ENCODE data around the gene CZIB. TPM values are rescaled to one million over a fixed set of nuclear protein-coding genes. Genes with fewer than 3 reads are reported as not detected.
"Not testable (repeated sequence)": the region's sequence is repeated elsewhere in the genome, so short reads cannot be mapped to it uniquely, and the experiment has no call there.

The CZIB gene
- total RNA-seq, 1 donor from 2014 or later = 58.2 TPM

GRCh38 chr1:53238197-53239155 is 18.0 kb upstream of the CZIB start, which contains the start of gene MAGOH:
TSS of gene MAGOH (minus strand) at chr1:53238518. CDS start at chr1:53238448, 70 bp downstream.
- peak; percentile 95 for DNase-seq (ENCODE audit: low spot score)

DNA sequence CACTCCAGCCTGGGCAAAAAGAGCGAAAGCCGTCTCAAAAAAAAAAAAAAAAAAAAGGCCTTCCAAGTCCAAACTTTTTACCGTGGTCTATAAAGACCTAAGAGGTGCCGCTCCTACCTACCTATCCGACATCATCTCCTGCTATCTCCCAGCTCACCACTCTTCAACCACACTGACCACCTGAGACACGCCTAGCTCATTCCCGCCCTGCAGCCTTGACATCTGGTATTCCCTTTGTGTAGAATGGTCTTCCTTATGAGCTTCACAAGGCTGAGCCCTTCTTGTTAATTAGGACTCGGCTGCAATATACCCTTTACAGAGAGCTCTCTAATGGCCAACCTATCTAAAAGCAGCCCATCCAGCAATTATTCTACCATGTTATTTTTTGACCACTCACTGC is 17.2 kb upstream of the CZIB start:
- no peak for DNase-seq (ENCODE audit: low spot score)

- no peak for DNase-seq (ENCODE audit: low spot score)
These were observed 490 bp upstream of the CZIB start for GRCh38 chr1:53220962-53221286.

- DNase-seq (ENCODE audit: low spot score) = no peak
These were observed 723 bp downstream of the CZIB start for GRCh38 chr1:53219711-53220110.

DNA sequence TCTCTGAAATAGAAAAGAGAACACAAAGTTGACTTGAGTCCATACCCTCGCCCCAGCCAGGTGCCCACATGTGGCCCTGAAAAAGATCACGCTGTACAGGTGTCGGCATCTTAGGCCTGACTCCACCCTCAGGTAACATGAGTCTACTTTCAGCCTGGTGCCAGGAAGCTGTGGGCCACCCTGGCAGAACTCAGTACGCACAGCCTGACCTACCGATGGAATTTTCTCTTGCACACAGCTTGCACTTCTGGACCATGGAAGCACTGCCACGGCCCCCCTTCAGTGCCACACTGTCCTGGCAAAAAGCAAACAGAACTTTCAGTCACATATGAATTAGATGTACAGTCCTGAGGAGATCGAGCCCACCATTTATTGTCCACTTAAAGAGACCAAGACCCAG is 2.2 kb downstream of the CZIB start:
- DNase-seq (ENCODE audit: low spot score) = no peak

- no peak for DNase-seq (ENCODE audit: low spot score)
These were observed 6.0 kb downstream of the CZIB start for GRCh38 chr1:53214376-53214940.

- no peak for DNase-seq (ENCODE audit: low spot score)
These were observed 9.5 kb downstream of the CZIB start for GRCh38 chr1:53210954-53211353.

DNA sequence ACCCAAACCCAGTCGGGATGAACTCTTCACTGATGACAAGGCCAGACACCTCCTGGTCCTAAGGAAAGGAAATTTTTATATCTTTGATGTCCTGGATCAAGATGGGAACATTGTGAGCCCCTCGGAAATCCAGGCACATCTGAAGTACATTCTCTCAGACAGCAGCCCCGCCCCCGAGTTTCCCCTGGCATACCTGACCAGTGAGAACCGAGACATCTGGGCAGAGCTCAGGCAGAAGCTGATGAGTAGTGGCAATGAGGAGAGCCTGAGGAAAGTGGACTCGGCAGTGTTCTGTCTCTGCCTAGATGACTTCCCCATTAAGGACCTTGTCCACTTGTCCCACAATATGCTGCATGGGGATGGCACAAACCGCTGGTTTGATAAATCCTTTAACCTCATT is 10.1 kb downstream of the CZIB start:
- no peak for DNase-seq (ENCODE audit: low spot score)

DNA sequence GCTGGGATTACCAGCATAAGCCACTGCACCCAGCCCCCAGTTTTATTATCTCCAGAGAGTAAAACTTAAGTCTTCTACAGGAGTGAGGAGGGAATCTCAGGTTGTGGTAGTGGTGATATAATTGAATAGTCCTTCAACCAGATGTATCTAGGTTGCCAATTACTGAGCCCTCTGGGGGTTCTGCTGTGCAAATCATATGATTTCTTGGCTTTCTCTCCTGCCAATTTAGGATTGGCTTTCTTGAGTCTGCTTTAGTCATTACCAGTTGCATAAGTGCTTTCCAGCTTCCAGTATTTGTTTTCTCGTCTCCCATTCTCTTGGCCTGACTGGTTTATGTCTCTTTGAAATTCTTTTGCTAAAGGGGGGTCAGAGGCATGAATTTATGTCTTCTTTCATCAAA is 12.7 kb downstream of the CZIB start:
- DNase-seq (ENCODE audit: low spot score) = no peak

- DNase-seq (ENCODE audit: low spot score) = no peak
These were observed 13.6 kb downstream of the CZIB start for GRCh38 chr1:53206735-53207379.

DNA sequence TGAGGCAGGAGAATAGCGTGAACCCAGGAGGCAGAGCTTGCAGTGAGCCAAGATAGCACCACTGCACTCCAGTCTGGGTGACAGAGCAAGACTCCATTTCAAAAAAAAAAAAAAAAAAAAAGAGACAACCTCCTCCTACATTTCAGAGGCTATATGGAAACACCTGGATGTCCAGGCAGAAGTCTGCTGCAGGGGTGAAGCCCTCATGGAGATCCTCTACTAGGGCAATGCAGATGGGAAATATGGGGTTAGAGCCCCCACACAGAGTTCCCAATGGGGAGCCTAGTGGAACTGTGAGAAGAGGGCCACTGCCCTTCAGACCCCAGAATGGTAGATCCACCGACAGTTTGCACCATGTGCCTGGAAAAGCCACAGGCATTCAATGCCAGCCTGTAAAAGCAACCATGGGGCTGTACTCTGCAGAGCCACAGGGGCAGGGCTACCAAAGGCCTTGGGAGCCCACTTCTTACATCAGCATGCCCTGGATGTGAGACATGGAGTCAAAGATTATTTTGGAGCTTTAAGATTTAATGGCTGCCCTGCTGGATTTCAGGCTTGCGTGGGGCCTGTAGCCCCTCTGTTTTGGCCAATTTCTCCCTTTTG is 14.2 kb downstream of the CZIB start:
- DNase-seq (ENCODE audit: low spot score) = not testable (repeated sequence)

DNA sequence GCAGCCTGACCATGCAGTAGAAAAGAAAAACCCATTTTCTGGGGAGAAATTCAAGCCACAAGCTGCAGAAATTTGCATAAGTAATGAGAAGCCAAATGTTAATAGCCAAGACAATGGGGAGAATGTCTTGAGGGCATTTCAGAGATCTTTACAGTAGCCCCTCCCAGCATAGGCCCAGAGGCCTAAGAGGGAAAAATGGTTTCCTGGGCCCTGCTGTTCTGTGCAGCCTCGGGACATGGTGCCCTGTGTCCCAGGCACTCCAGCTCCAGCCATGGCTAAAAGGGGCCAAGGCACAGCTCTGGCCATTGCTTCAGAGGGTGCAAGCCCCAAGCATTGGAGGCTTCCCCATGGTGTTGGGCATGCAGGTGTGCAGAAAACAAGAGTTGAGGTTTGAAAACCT is 14.9 kb downstream of the CZIB start:
- not testable (repeated sequence) for DNase-seq (ENCODE audit: low spot score)

DNA sequence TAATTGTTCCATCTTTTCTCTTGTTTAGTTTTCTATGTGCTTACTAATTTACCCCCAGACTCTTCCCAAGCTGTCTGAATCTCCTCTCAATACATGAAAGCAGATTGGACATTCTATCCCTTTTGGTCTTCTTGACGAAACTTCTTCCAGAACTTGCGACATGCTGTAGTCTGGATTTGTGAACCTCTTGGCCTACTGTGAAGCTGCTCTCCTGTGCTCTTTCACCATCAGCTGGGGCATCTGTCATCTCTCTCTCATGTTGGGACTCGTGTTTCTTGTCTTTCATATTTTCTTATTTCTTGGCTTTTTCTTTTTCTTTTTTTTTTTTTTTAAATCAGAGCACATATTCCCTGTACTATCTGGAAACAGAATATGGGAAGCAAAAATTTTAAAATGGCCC is 17.0 kb downstream of the CZIB start:
- no peak for DNase-seq (ENCODE audit: low spot score)

- DNase-seq (ENCODE audit: low spot score) = no peak
These were observed 22.2 kb downstream of the CZIB start for GRCh38 chr1:53198241-53198651.

DNA sequence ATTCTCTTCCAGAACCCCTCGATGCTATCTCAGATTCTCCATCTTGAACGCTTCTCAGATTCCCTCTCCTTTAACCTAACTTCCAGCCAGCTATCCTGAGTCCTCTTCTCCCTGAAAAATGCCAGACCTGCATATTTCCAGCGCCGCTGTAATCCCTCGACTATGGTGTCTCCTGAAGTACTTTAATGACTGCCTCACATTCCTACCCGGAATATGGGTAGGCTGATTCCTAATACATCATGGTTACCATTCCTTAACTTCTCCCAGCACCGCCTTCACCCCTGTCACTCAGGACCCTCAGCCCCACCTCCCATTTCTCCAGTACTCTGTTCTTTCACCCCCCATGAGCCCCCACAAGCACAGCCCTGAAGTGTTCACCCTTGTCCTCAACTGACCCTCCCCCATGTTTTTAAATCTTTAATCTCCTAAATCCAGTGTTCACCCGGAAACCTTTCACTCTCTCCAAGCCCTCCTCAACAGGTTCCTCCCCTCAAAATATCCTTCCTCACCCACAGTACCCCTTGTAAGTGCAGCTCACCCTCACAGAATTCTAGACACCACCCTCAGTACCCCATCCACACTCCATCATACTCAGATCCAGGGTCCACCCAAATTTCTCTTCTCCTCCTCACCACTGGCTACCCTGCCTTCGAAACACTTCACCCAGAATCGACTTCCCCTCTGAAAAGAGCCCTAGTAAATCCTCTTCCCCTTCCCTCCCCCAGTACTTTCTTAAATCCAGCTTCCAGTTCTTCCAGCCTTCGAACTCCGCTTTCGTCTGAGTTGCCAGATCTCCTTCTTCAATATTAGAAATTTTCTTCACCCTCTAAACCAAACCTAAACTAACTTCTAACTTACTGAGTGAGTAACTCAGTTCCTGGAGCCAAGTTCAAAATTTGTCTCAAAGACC is 22.9 kb downstream of the CZIB start:
- DNase-seq (ENCODE audit: low spot score) = no peak

DNA sequence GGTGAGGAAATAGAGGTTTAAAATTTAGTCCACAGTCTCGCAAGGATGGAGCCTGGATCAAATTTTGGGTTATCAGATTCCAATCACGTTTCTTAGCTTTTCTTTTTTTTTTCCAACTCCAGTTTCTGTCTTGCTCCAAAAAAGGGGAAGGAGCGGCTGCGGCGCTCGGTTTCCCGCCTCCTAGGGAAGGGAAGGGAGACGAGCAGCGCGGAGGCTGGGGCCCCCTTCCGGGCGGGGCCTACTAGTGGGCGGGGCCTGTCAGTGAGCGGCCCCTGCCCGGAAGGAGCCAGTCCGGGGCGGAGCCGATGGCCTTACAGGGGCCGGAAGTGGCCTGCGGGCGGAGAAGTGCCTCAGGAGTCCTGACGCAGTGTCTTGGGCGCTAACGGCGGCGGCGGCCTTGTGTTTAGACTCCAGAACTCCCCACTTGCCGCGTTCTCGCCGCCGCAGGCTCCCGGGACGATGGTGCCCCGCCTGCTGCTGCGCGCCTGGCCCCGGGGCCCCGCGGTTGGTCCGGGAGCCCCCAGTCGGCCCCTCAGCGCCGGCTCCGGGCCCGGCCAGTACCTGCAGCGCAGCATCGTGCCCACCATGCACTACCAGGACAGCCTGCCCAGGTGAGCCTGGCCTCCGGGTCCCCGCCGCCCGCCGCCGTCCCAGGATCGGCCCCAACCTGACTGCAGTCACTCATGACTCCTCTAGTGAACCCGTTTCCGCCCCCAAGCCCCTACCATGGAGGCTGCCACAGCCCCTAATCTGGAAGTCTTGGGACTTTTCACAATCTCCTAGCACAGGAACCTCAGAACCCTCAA is 23.7 kb downstream of the CZIB start, which contains the start of gene CPT2:
Gene CPT2, plus strand, starts transcription at position 340 of the 806 bp plus-strand sequence. Its CDS starts 120 bp downstream, at position 460.
- DNase-seq (ENCODE audit: low spot score) = peak; percentile 94

- DNase-seq (ENCODE audit: low spot score) = no peak
These were observed 24.4 kb downstream of the CZIB start for GRCh38 chr1:53196017-53196484.

DNA sequence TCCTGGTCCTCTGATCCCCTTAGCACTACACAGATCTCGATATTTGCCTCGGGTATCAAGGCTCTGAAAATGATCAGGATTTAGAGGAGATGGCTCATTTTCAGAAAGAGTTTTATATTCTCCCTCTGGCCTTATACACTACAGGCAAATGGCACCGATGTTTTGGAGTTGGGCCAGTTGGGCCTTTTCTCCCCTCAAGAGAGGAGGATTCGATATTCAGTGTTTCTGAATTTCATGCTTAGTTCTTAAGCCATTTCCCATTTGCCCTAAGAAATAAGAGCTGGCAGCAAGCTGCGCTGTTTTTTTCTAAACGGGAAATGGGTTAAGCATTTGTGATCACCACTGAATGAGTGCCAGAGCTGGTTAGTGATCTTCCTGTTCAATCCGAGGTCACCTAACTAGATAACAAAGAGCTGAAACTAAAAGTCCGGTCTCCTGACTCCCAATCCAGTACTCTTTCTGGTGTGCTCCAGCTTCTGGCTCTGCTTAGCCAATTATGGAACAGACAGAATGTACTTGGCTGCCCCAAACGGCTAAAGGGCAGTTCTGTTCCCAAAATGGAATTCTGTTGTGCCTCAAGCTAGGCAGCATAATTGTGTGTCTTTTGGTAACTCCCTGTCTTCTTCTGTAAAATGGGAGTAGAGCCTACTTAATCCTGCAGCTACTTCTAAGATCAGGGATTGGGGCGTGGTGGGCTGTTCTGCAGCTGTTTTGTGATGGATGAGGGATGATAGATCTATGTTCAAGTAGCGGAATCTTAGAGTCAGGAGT is 25.0 kb downstream of the CZIB start:
- DNase-seq (ENCODE audit: low spot score) = no peak

DNA sequence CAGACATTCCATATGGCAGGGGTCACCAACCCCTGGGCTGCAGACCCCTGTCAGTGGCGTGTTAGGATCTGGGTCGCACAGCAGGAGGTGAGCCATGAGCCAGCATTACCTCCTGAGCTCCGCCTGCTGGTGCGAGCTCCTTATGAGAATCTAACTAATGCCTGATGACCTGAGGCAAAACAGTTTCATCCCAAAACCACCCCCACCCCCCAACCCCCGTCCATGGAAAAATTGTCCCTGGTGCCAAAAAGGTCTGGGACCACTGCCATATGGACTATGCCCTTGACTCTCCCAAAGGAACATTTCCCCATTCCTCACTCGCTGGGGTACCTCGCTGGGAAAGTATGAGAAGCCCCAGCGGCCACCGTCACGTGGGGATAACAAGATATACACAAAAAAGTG is 30.2 kb downstream of the CZIB start:
- DNase-seq (ENCODE audit: low spot score) = no peak
